Osteocyte (in vitro differentiated cells): ENCODE data around the gene SEMA4A. TPM values are rescaled to one million over a fixed set of nuclear protein-coding genes. Genes with fewer than 3 reads are reported as not detected.

Experiments used
- DNase-seq: peaks from one replicate; pipeline ENCODE4 v3.0.0; 2021; ENCODE audit warnings: mixed read lengths; ENCODE audit not compliant: unreplicated experiment; ENCODE audit errors: extremely low spot score
- H3K27ac Mint-ChIP-seq: one replicate; pipeline ENCODE4 v1.8.0; 2021; ENCODE audit warnings: mild to moderate bottlenecking, mixed read lengths; ENCODE audit not compliant: unreplicated experiment
- H3K27me3 Mint-ChIP-seq: one replicate; pipeline ENCODE4 v1.8.0; 2021; ENCODE audit warnings: mixed read lengths; ENCODE audit not compliant: unreplicated experiment
- H3K36me3 Mint-ChIP-seq: one replicate; pipeline ENCODE4 v1.8.0; 2021; ENCODE audit warnings: mixed read lengths; ENCODE audit not compliant: unreplicated experiment
- H3K4me1 Mint-ChIP-seq: one replicate; pipeline ENCODE4 v1.8.0; 2021; ENCODE audit warnings: mixed read lengths; ENCODE audit not compliant: unreplicated experiment
- H3K4me3 Mint-ChIP-seq: one replicate; pipeline ENCODE4 v1.8.0; 2021; ENCODE audit warnings: mild to moderate bottlenecking, moderate library complexity, mixed read lengths; ENCODE audit not compliant: unreplicated experiment
- H3K9me3 Mint-ChIP-seq: one replicate; pipeline ENCODE4 v1.8.0; 2021; ENCODE audit warnings: mixed read lengths; ENCODE audit not compliant: unreplicated experiment
- total RNA-seq: library from RNA; stranded (reverse); gene quantifications from 2 replicates; pipeline ENCODE4 v1.2.1, GENCODE V29; 2021
- TF ChIP-seq, protein P1 (sequence below): fragments of 200-600 bp; sonication (generic); IDR thresholded peaks from 2 replicates; pipeline ENCODE4 v1.5.0; 2021; ENCODE audit warnings: antibody characterized with exemption, mild to moderate bottlenecking, moderate library complexity

The SEMA4A gene
- total RNA-seq, 1 donor from 2014 or later: 1.8 TPM

DNA sequence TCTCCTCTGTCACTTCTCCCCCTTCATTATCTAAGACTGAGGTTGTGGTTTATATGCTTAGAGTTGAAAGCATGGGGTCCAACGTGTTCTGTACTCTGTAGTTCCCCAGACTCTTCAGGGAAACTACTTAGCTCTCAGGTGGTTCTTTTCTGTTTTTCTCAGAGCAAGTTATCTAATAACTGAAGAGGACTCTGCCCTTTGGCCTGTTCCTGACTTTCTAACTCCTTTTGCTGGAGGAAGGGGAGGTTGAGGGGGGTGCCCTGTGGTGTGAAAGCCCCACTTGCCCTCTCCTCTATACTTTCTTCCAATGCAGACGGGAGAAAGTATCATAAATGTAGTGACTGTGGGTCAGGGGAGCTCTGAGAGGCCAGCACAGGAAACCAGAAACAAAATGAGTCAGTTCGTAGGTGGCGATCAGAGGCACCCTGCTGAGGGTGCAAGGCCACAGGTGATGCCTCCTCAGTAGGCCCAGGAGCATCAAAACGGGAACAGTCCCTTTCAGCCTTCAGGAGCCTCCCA, 45.5 kb downstream of the SEMA4A start:
- Mint-ChIP-seq H3K27ac (no peak overlapping the region), H3K4me1 (peaks cover 22% of the 10 kb centered on the region), H3K9me3 (no peaks in the 10 kb centered on the region), H3K4me3 (no peak overlapping the region), H3K27me3 (no peaks in the 10 kb centered on the region), H3K36me3 (peaks cover 15% of the 10 kb centered on the region)
- TF ChIP-seq, protein P1, sequence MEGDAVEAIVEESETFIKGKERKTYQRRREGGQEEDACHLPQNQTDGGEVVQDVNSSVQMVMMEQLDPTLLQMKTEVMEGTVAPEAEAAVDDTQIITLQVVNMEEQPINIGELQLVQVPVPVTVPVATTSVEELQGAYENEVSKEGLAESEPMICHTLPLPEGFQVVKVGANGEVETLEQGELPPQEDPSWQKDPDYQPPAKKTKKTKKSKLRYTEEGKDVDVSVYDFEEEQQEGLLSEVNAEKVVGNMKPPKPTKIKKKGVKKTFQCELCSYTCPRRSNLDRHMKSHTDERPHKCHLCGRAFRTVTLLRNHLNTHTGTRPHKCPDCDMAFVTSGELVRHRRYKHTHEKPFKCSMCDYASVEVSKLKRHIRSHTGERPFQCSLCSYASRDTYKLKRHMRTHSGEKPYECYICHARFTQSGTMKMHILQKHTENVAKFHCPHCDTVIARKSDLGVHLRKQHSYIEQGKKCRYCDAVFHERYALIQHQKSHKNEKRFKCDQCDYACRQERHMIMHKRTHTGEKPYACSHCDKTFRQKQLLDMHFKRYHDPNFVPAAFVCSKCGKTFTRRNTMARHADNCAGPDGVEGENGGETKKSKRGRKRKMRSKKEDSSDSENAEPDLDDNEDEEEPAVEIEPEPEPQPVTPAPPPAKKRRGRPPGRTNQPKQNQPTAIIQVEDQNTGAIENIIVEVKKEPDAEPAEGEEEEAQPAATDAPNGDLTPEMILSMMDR: no peak
- DNase-seq: no peak

DNA sequence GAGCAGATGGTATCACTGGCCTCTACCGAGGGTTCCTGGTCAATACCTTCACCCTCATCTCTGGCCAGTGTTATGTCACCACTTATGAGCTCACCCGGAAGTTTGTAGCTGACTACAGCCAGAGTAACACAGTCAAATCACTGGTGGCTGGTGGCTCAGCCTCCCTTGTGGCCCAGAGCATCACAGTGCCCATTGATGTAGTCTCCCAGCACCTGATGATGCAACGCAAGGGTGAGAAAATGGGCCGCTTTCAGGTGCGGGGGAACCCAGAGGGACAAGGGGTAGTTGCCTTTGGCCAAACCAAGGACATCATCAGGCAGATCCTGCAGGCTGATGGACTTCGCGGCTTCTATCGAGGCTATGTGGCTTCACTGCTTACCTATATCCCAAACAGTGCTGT, 46.7 kb downstream of the SEMA4A start:
- TF ChIP-seq, protein P1: no peak
- Mint-ChIP-seq H3K27me3 (no peaks in the 10 kb centered on the region), H3K27ac (no peak overlapping the region), H3K36me3 (peaks cover 17% of the 10 kb centered on the region), H3K4me3 (no peak overlapping the region), H3K4me1 (peaks cover 10% of the 10 kb centered on the region), H3K9me3 (no peaks in the 10 kb centered on the region)
- DNase-seq: no peak

DNA sequence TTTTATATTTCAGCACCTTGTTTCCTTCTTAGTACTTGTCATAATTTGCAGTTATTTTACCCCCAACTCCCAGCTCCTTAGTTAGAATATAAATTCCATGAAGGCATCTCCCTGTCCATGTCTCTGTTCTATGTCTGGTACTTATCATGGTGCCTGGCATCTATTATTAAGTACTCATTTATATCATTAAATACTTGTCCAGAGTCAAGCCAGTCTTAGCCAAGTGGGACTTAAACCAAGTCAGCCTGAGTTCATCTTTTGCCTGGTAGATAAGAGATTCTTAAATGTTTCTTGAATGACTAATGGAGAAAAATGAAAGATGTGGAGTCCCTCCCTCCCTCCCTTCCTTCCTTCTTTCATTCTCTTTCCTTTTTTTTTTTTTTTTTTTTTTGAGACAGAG, 49.9 kb downstream of the SEMA4A start:
- peaks cover 1% of the 10 kb centered on the region for H3K4me1 Mint-ChIP-seq
- H3K27me3 Mint-ChIP-seq: no peaks in the 10 kb centered on the region
- no peak for DNase-seq
- TF ChIP-seq, protein P1: no peak
- no peak overlapping the region for H3K4me3 Mint-ChIP-seq
- no peaks in the 10 kb centered on the region for H3K9me3 Mint-ChIP-seq
- no peak overlapping the region for H3K27ac Mint-ChIP-seq
- peaks cover 16% of the 10 kb centered on the region for H3K36me3 Mint-ChIP-seq

DNA sequence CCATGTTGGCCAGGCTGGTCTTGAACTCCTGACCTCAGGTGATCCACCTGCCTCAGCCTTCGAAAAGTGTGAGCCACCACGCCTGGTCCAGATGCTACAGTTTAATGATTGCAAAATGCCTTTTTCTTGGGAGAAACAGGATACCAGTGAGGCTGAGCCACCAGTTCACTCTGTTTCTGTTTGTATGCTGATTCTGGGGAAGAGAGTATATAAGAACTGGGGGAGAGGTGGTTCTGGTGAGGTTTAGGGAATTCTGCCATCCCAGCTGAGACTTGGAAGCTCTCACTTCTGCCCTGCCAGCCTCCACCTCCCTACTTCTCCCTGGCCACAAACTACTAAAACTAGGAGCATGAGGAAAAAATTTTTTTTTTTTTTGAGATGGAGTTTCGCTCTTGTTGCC, 51.3 kb downstream of the SEMA4A start:
- TF ChIP-seq, protein P1: no peak
- no peaks in the 10 kb centered on the region for H3K27me3 Mint-ChIP-seq
- peaks cover 1% of the 10 kb centered on the region for H3K4me1 Mint-ChIP-seq
- H3K27ac Mint-ChIP-seq: no peak overlapping the region
- no peak for DNase-seq
- no peaks in the 10 kb centered on the region for H3K9me3 Mint-ChIP-seq
- H3K36me3 Mint-ChIP-seq: peaks cover 24% of the 10 kb centered on the region
- no peak overlapping the region for H3K4me3 Mint-ChIP-seq

DNA sequence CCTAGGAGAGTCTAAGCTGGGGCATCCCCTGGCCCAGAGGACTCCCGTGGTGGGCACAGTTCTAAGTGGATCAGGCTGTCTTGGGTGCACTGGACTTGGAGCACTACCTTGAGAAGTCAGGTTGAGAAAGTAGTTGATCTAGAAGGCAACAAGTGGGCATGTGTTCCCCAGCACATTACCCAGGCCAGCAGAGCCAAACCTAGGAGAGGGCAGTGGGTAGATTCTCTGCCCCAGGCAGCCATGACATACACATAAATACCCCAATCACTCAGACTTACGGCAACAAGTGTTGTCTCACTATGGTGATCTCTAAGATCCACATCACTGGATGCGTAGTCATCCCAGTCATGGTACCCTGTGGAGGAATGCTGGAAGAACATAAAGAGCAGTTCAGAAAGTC, 57.9 kb downstream of the SEMA4A start:
- Mint-ChIP-seq H3K4me3 (no peak overlapping the region), H3K27ac (no peak overlapping the region), H3K9me3 (no peaks in the 10 kb centered on the region), H3K36me3 (peaks cover 18% of the 10 kb centered on the region), H3K4me1 (peaks cover 19% of the 10 kb centered on the region), H3K27me3 (no peaks in the 10 kb centered on the region)
- no peak for DNase-seq
- TF ChIP-seq, protein P1: no peak
